Retinal pigment epithelial cell (primary cell): Measurements from ENCODE around the gene XDH.

Experiments used
- DNase-seq: peaks from one replicate; pipeline ENCODE4 v3.0.0-alpha.2; 2010; ENCODE audit warnings: low read depth
- H3K4me3 ChIP-seq: 2 replicates; pipeline ENCODE4 v1.5.1; 2011; ENCODE audit warnings: mild to moderate bottlenecking, low read length, control low read depth, moderate library complexity
- CTCF ChIP-seq: conservative IDR thresholded peaks from 2 replicates; pipeline ENCODE4 v1.5.1; 2011; ENCODE audit warnings: low read depth, low read length, control low read depth, inconsistent platforms

XDH gene

GRCh38 chr2:31312898-31313297 lies 101.6 kb downstream of the XDH start:
- no peak overlapping the region for H3K4me3 ChIP-seq
- TF ChIP-seq CTCF: no peak
- DNase-seq: no peak

- H3K4me3 ChIP-seq: no peak overlapping the region
- no peak for DNase-seq
- TF ChIP-seq CTCF: no peak
Measured at GRCh38 chr2:31304816-31305215, 109.7 kb downstream of the XDH start.

- no peak for TF ChIP-seq CTCF
- no peak overlapping the region for H3K4me3 ChIP-seq
- no peak for DNase-seq
Measured at GRCh38 chr2:31302940-31303563, 111.5 kb downstream of the XDH start.

GRCh38 chr2:31300309-31300708 lies 114.2 kb downstream of the XDH start:
- no peak for DNase-seq
- TF ChIP-seq CTCF: no peak
- no peak overlapping the region for H3K4me3 ChIP-seq

- H3K4me3 ChIP-seq: no peak overlapping the region
- no peak for DNase-seq
- TF ChIP-seq CTCF: no peak
Measured at GRCh38 chr2:31299547-31299946, 115.0 kb downstream of the XDH start.

- DNase-seq: no peak
- no peak for TF ChIP-seq CTCF
- H3K4me3 ChIP-seq: no peak overlapping the region
Measured at GRCh38 chr2:31297751-31298150, 116.8 kb downstream of the XDH start.

GRCh38 chr2:31296641-31297287 lies 117.8 kb downstream of the XDH start:
- no peak overlapping the region for H3K4me3 ChIP-seq
- TF ChIP-seq CTCF: no peak
- no peak for DNase-seq
